Activated gamma-delta T cell treated with Interleukin-2 at 50 U/mL for 16 hours (primary cell): ENCODE results near the gene ACOXL.
A peak's percentile ranks its signal among the peaks of the same experiment; 100 is the strongest.
"Not testable (repeated sequence)": the region's sequence is repeated elsewhere in the genome, so short reads cannot be mapped to it uniquely, and the experiment has no call there.

Experiments
- DNase-seq: peaks from one replicate; pipeline ENCODE4 v3.0.0-alpha.2; 2020

ACOXL gene

GRCh38 chr2:110836671-110837070 is 104.3 kb downstream of the ACOXL start:
- DNase-seq: no peak

- DNase-seq: no peak
These were observed 105.4 kb downstream of the ACOXL start for GRCh38 chr2:110837446-110838409.

- no peak for DNase-seq
These were observed 106.4 kb downstream of the ACOXL start for GRCh38 chr2:110838657-110839384.

- DNase-seq: no peak
These were observed 108.1 kb downstream of the ACOXL start for GRCh38 chr2:110840508-110840907.

DNA sequence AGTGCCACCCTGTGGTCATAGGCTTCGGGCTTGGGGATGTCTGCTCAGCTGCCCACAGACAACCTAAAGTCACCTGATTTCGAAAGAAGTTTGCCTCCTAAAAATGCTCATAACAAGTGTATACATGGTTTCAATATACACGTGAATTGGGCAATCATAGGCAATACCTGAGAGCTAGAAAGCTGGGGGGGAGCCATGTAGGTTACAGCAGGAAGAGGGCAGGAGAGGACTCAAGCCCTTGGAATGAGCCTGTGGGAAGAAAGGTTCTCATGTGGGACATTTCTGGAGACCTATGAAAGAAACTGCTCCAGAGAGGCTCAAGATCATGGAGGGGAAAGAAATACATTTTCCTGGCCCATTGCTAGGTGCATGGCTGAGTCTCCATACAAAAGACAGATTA is 109.7 kb downstream of the ACOXL start:
- no peak for DNase-seq

- no peak for DNase-seq
These were observed 111.1 kb downstream of the ACOXL start for GRCh38 chr2:110843496-110843895.

- no peak for DNase-seq
These were observed 111.7 kb downstream of the ACOXL start for GRCh38 chr2:110843959-110844510.

- no peak for DNase-seq
These were observed 115.3 kb downstream of the ACOXL start for GRCh38 chr2:110847651-110848050.

GRCh38 chr2:110848071-110848470 is 115.7 kb downstream of the ACOXL start:
- DNase-seq: no peak

DNA sequence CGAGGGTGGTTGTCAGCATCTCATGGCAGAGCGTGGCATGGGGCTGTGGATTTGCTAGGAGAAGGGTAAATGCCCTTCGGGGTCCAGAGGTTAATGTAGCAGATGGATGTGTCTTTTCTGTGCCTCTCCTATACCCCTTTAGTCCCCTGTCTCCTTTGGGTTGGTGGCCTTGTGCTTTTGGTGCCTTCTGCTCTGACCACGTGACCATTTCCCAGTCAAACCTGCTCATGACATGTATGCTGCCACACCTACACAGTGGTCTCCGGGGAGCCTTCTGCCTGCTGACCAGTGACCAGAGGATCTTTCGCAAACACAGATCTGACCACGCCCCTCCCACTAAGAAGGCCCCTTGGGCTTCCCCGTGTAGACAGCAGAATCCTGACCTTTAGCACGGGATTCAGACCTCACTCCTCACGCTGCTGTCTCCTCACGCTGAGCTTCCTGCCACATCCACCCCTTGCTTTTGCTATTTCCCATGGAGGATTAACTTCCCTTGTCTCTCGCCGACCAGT is 116.2 kb downstream of the ACOXL start:
- DNase-seq: no peak

DNA sequence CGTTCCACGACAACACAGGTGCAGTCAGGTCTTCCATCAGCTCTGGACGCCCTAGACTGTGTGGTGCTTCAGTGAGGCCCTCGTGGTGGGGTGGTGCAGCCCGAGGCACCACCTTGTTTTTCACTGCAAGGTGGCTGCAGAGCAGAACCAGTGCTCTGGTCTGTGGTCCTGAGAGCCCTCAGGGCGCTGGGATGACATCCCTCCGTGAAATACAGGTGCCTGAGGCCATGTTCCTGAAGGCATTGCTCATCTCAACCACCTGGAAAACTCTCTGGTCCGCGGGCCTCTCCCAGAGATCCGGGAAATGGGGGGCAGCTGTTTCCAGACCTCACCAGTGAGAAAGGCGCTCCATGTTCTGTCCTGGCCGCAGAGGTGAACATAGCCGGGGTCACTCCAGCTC is 119.2 kb downstream of the ACOXL start:
- no peak for DNase-seq

DNA sequence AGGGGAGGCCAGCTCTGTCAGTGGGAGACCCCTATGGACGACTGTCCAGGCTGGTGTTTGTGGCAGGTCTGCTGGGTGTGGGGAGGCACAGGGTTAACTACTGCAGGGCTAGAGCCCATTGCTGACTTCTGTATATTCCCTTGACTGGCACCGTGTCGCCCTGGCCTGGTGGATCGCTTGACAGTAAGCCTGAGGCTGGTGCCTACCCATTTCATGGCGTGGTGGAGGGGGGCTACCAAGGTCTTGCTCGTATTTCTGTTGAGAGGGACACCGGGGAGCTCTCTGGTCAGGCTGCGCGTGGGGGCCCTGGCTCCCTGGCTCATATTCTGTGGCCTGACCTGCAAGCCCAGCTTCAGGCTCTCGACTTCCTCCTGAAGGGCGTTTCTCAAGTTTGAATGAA is 119.7 kb downstream of the ACOXL start:
- no peak for DNase-seq

- peak; percentile 52 for DNase-seq
These were observed 120.3 kb downstream of the ACOXL start for GRCh38 chr2:110852541-110853263.

DNA sequence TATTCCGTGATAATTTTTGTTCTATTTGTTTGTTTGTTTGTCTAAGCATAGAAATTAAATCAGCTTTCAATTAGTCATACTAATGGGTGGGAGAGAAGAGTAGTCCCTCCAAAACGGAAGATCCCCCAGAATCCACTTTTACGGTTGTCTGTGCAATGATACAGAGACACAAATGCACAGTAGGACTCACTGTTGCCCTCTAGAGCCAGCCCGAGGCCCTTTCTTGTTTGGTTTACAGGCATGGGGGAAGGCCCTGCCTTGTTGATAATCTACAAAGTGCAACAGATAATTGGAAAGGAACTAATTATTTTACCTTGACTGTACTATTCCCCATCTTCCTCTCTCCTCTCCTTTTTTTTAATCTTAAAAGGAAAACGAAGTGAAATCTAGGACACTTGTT is 121.1 kb downstream of the ACOXL start:
- peak; percentile 52 for DNase-seq

GRCh38 chr2:110853948-110854347 is 121.6 kb downstream of the ACOXL start:
- DNase-seq: no peak

DNA sequence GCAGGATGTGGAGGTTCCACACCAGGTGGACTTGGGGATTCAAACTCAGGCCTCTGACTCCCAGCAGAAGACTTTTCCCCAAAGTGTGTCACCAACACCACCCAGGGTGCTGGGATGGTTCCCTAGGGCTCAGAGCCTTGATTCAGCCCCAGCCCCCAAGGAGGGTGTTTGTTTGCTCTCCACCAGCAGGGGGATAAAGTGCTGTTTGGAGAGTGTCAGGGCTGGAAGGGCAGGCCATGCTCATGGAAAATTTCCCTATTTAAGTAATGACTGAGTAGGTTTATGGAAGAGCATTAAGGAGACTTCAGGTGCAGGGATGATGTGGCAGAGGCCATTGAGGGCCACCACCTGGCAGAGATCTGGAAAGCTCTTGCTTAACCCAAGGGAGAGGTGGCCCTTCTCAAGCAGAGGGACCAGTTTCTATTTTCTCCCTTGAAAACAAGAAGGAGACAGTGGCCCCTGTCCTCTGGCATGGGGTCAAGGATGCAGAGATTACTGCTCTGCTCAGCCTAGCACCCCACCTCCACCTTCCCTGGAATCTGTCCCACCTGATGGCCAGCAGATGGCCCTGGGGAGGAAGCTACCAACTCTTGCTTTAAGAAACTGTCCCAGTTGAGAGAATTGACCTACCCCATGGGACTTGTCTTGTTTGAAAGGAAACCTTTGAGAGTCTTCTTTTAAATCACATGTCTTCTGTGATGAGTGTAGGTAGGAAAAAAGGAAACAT is 122.1 kb downstream of the ACOXL start:
- no peak for DNase-seq

DNA sequence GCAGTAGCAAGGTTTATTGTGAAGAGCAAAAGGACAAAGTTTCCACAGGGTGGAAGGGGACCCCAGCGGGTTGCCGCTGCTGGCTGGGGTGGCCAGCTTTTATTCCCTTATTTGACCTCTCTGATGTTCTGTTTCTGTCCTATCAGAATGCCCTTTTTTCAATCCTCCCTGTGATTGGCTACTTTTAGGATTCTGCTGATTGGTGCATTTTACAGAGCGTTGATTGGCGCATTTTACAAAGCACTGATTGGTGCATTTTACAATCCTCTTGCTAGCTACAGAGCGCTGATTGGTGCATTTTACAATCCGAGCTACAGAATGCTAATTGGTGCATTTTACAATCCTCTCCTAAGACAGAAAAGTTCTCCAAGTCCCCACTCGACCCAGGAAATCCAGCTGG is 123.5 kb downstream of the ACOXL start:
- not testable (repeated sequence) for DNase-seq

- peak; percentile 68 for DNase-seq
These were observed 125.9 kb downstream of the ACOXL start for GRCh38 chr2:110858135-110858725.

- DNase-seq: no peak
These were observed 126.8 kb downstream of the ACOXL start for GRCh38 chr2:110858993-110859701.

DNA sequence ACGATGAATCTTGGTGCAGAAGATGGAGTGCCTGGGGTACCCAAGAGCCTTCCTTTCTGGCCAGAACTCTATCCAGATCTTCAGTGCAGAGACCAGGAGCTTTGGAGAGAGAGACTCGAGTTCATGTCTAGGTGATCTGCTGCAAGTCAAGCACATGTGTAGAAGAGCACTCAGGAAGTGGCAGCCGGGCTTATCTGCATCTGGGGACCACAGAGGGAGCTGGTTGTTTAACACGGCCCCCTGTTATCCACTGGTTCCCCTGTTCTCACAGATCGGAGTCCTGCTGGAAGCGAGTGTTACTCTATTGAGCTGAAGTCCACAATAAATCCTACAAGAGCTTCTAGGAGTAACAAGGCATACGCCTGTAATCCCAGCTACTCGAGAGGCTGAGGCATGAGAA is 128.3 kb downstream of the ACOXL start:
- no peak for DNase-seq
